Progenitor cell of endocrine pancreas (in vitro differentiated cells): Measurements from ENCODE around the gene APOA4. TPM values are rescaled to one million over a fixed set of nuclear protein-coding genes. Genes with fewer than 3 reads are reported as not detected.
"Not testable (repeated sequence)": the region's sequence is repeated elsewhere in the genome, so short reads cannot be mapped to it uniquely, and the experiment has no call there.

Experiments
- DNase-seq: peaks from one replicate; pipeline ENCODE4 v3.0.0; 2021; ENCODE audit warnings: low spot score; ENCODE audit not compliant: unreplicated experiment
- H3K27ac Mint-ChIP-seq: 2 replicates; pipeline ENCODE4 v1.8.0; 2021; ENCODE audit warnings: mild to moderate bottlenecking, moderate library complexity, mixed read lengths
- H3K27me3 Mint-ChIP-seq: 2 replicates; pipeline ENCODE4 v1.8.0; 2021; ENCODE audit warnings: mixed read lengths
- H3K36me3 Mint-ChIP-seq: 2 replicates; pipeline ENCODE4 v1.8.0; 2022; ENCODE audit warnings: mixed read lengths; ENCODE audit not compliant: insufficient read depth
- H3K4me1 Mint-ChIP-seq: 2 replicates; pipeline ENCODE4 v1.8.0; 2021; ENCODE audit warnings: low read depth, mixed read lengths
- H3K4me3 Mint-ChIP-seq: 2 replicates; pipeline ENCODE4 v1.8.0; 2021; ENCODE audit warnings: low read depth, mild to moderate bottlenecking, moderate library complexity, mixed read lengths
- H3K9me3 Mint-ChIP-seq: 2 replicates; pipeline ENCODE4 v1.8.0; 2021; ENCODE audit warnings: low read depth, mixed read lengths
- total RNA-seq: library from RNA; stranded (reverse); gene quantifications from 2 replicates; pipeline ENCODE4 v1.2.1, GENCODE V29; 2021
- TF ChIP-seq, protein P1 (sequence below): fragments of 200-600 bp; sonication (generic); IDR thresholded peaks from one replicate; pipeline ENCODE4 v1.5.0; 2021; ENCODE audit warnings: antibody characterized with exemption, mild to moderate bottlenecking; ENCODE audit not compliant: unreplicated experiment

The APOA4 gene
- total RNA-seq, 1 donor from 2014 or later = not detected

GRCh38 chr11:116835042-116835772 is 12.1 kb upstream of the APOA4 start:
- no peak overlapping the region for H3K27ac Mint-ChIP-seq

GRCh38 chr11:116834535-116835041 is 11.5 kb upstream of the APOA4 start:
- H3K4me1 Mint-ChIP-seq = peaks cover 39% of the 10 kb centered on the region
- H3K4me3 Mint-ChIP-seq, H3K27me3 Mint-ChIP-seq, H3K36me3 Mint-ChIP-seq, H3K27ac Mint-ChIP-seq, H3K9me3 Mint-ChIP-seq, DNase-seq: not testable (repeated sequence)

More at GRCh38 chr11:116835042-116835772, 12.1 kb upstream of the APOA4 start:
- Mint-ChIP-seq H3K4me3 (peak overlapping the region; percentile 45), H3K9me3 (no peaks in the 10 kb centered on the region), H3K27me3 (peaks cover 5% of the 10 kb centered on the region), H3K36me3 (no peaks in the 10 kb centered on the region), H3K4me1 (peaks cover 39% of the 10 kb centered on the region)
- TF ChIP-seq, protein P1, sequence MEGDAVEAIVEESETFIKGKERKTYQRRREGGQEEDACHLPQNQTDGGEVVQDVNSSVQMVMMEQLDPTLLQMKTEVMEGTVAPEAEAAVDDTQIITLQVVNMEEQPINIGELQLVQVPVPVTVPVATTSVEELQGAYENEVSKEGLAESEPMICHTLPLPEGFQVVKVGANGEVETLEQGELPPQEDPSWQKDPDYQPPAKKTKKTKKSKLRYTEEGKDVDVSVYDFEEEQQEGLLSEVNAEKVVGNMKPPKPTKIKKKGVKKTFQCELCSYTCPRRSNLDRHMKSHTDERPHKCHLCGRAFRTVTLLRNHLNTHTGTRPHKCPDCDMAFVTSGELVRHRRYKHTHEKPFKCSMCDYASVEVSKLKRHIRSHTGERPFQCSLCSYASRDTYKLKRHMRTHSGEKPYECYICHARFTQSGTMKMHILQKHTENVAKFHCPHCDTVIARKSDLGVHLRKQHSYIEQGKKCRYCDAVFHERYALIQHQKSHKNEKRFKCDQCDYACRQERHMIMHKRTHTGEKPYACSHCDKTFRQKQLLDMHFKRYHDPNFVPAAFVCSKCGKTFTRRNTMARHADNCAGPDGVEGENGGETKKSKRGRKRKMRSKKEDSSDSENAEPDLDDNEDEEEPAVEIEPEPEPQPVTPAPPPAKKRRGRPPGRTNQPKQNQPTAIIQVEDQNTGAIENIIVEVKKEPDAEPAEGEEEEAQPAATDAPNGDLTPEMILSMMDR = no peak
- DNase-seq = no peak

DNA sequence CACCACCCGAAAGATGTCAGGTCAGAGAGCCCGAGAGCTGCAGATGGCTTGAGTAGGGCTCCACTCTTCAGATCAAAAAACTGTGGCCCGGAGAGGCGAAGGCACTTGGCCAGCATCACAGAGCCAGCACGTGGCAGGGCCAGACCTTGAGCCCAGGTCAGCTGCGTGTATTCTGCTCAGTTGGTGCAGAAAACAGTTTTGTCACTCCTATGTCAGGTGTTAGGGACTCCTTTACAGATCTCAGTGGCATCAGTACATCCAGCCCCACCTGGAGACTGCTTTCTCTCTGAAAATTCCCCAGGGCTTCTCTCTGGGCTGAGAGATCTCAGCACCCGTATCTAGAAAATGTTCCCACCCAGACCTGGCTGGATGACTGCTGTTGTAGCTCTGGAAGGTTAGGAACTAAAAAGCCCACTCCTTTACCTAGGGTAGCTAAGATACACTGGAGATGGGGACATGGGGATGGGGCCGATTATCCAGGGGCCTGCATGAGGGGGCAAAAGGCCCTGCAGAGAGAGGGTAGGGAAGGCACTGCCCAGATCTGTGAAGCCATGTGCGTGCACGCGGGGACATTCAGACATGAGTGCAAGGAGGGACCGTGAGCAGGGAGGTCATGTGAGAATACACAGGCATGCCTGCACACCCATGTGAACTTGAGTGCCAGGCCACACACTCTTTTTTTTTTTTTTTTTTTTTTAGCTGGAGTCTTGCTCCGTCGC is 10.9 kb upstream of the APOA4 start:
- no peaks in the 10 kb centered on the region for H3K36me3 Mint-ChIP-seq
- TF ChIP-seq, protein P1 = no peak
- DNase-seq = no peak
- peaks cover 5% of the 10 kb centered on the region for H3K27me3 Mint-ChIP-seq
- peaks cover 39% of the 10 kb centered on the region for H3K4me1 Mint-ChIP-seq
- H3K9me3 Mint-ChIP-seq = no peaks in the 10 kb centered on the region
- no peak overlapping the region for H3K4me3 Mint-ChIP-seq
- H3K27ac Mint-ChIP-seq = peak overlapping the region; percentile 45

DNA sequence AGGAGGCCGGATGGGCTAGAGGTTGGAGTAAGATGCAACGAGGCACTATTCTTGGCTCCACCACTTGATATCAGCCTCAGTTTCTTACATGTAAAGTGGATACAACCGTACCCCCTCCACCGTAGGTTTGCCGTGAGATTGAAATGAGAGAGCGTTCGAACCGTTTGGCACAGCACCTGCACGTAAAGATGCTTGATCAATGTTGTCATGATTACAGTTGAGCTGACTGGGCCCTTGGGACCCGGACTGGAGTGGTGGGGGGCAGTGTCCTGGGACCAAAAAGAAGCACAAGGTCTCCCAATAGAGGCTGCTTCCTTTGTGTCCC is 10.3 kb upstream of the APOA4 start:
- Mint-ChIP-seq H3K27ac (no peak overlapping the region), H3K9me3 (no peaks in the 10 kb centered on the region), H3K4me3 (no peak overlapping the region), H3K27me3 (peaks cover 5% of the 10 kb centered on the region), H3K4me1 (peaks cover 39% of the 10 kb centered on the region), H3K36me3 (no peaks in the 10 kb centered on the region)
- TF ChIP-seq, protein P1 = no peak
- DNase-seq = no peak

GRCh38 chr11:116832350-116833290 is 9.5 kb upstream of the APOA4 start:
- Mint-ChIP-seq H3K4me1 (peaks cover 33% of the 10 kb centered on the region), H3K36me3 (no peaks in the 10 kb centered on the region), H3K27ac (peak overlapping the region; percentile 83)

More at GRCh38 chr11:116832350-116833290, 9.5 kb upstream of the APOA4 start:
- Mint-ChIP-seq H3K27me3 (peaks cover 5% of the 10 kb centered on the region), H3K4me3 (no peak overlapping the region), H3K9me3 (no peaks in the 10 kb centered on the region)
- TF ChIP-seq, protein P1 = no peak
- no peak for DNase-seq
